ENCODE data around the gene GIT1. TPM values are rescaled to one million over a fixed set of nuclear protein-coding genes. Genes with fewer than 3 reads are reported as not detected.

GIT1 gene
- total RNA-seq, 1 experiment from 2014 or later: 24.2 TPM

- no TSS peak for BruUV-seq (replicated peaks)
- DNase-seq: no peak
- CTCF ChIA-PET: interaction anchor here (0.7 kb wide), 1 partner anchor 41 kb away, joined by 4 read pairs; no protein-coding TSS in a partner anchor
These were observed 13.0 kb downstream of the GIT1 start for GRCh38 chr17:29576214-29577000.

GRCh38 chr17:29575511-29576213, 13.8 kb downstream of the GIT1 start:
- Histone ChIP-seq H3K9me2 (replicated peaks; ENCODE audit: low read length) (no peaks in the 10 kb centered on the region), H3K4me2 (ENCODE audit: low read length) (no peak overlapping the region), H3K27me3 (ENCODE audit: low read length) (no peaks in the 10 kb centered on the region), H3K9me3 (ENCODE audit: low read length) (no peaks in the 10 kb centered on the region), H3K36me3 (ENCODE audit: low read depth, low read length) (no peaks in the 10 kb centered on the region), H4K20me1 (ENCODE audit: low read length) (no peaks in the 10 kb centered on the region), H3K27ac (ENCODE audit: low read length) (no peak overlapping the region), H3K9ac (ENCODE audit: low read length) (no peak overlapping the region), H3F3A (ENCODE audit: low read length, unreplicated experiment) (no peaks in the 10 kb centered on the region), H3K4me1 (ENCODE audit: insufficient read depth, low read length) (no peaks in the 10 kb centered on the region; the same call in 1 of the 2 replicates), H2AFZ (ENCODE audit: low read length) (no peak overlapping the region), H3K79me2 (ENCODE audit: low read length) (no peaks in the 10 kb centered on the region), H3K4me3 (ENCODE audit: low read length) (no peak overlapping the region)
- DNase-seq: no peak
- no peak for TF ChIP-seq EZH2phosphoT487 (IDR thresholded peaks at IDR 0.05; ENCODE audit: borderline replicate concordance, low read length)
- no peak for TF ChIP-seq EZH2 (IDR thresholded peaks at IDR 0.05; ENCODE audit: low read length, unreplicated experiment)
- TF ChIP-seq CTCF (conservative IDR thresholded peaks at IDR 0.05; ENCODE audit: low read depth, low read length): no peak
- ChIA-PET CTCF (no interaction called here), POLR2A (ENCODE audit: unreplicated experiment) (no interaction called here)
- intact Hi-C loops (cut with micrococcal nuclease): no loop called here
- no TSS peak for BruUV-seq (replicated peaks)
- no peak for ATAC-seq

More at GRCh38 chr17:29576214-29577000, 13.0 kb downstream of the GIT1 start:
- Histone ChIP-seq H3K4me1 (ENCODE audit: insufficient read depth, low read length) (no peaks in the 10 kb centered on the region), H3K4me3 (ENCODE audit: low read length) (no peak overlapping the region), H3K27me3 (ENCODE audit: low read length) (no peaks in the 10 kb centered on the region), H3F3A (ENCODE audit: low read length, unreplicated experiment) (no peaks in the 10 kb centered on the region), H3K79me2 (ENCODE audit: low read length) (no peaks in the 10 kb centered on the region), H3K9me3 (ENCODE audit: low read length) (no peaks in the 10 kb centered on the region), H2AFZ (ENCODE audit: low read length) (no peak overlapping the region), H3K36me3 (ENCODE audit: low read depth, low read length) (no peaks in the 10 kb centered on the region), H3K27ac (ENCODE audit: low read length) (no peak overlapping the region), H3K9me2 (replicated peaks; ENCODE audit: low read length) (no peaks in the 10 kb centered on the region), H3K4me2 (ENCODE audit: low read length) (no peak overlapping the region), H4K20me1 (ENCODE audit: low read length) (no peaks in the 10 kb centered on the region), H3K9ac (ENCODE audit: low read length) (no peak overlapping the region)
- no peak for ATAC-seq
- no peak for TF ChIP-seq EZH2 (IDR thresholded peaks at IDR 0.05; ENCODE audit: low read length, unreplicated experiment)
- TF ChIP-seq CTCF (conservative IDR thresholded peaks at IDR 0.05; ENCODE audit: low read depth, low read length): no peak
- TF ChIP-seq EZH2phosphoT487 (IDR thresholded peaks at IDR 0.05; ENCODE audit: borderline replicate concordance, low read length): no peak
- POLR2A ChIA-PET (ENCODE audit: unreplicated experiment): no interaction called here
- intact Hi-C loops (cut with micrococcal nuclease): no loop called here
